ENCODE data around the gene CHN2. TPM values are rescaled to one million over a fixed set of nuclear protein-coding genes. Genes with fewer than 3 reads are reported as not detected.

CHN2 gene
- total RNA-seq, 1 experiment from 2014 or later: 2.1 TPM

DNA sequence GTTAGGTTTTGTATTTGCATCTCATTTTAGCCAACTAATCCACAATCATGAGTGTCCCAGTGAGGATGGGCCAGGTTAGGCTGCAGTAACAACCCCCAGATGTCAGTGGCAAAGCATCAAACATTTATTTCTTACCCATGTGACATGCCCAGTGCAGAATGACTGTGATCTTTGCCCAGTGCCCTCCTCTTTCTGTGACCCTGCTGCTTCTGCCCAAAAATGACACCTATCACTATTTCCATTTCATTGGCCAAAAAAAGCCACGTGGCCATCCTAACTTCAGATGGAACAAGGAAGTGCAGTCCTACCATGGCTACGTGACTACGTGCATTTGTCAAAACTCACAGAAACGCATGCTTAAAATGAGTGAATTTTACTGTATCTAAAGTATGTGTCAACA, 259.9 kb downstream of the CHN2 start:
- TF ChIP-seq, protein P1, sequence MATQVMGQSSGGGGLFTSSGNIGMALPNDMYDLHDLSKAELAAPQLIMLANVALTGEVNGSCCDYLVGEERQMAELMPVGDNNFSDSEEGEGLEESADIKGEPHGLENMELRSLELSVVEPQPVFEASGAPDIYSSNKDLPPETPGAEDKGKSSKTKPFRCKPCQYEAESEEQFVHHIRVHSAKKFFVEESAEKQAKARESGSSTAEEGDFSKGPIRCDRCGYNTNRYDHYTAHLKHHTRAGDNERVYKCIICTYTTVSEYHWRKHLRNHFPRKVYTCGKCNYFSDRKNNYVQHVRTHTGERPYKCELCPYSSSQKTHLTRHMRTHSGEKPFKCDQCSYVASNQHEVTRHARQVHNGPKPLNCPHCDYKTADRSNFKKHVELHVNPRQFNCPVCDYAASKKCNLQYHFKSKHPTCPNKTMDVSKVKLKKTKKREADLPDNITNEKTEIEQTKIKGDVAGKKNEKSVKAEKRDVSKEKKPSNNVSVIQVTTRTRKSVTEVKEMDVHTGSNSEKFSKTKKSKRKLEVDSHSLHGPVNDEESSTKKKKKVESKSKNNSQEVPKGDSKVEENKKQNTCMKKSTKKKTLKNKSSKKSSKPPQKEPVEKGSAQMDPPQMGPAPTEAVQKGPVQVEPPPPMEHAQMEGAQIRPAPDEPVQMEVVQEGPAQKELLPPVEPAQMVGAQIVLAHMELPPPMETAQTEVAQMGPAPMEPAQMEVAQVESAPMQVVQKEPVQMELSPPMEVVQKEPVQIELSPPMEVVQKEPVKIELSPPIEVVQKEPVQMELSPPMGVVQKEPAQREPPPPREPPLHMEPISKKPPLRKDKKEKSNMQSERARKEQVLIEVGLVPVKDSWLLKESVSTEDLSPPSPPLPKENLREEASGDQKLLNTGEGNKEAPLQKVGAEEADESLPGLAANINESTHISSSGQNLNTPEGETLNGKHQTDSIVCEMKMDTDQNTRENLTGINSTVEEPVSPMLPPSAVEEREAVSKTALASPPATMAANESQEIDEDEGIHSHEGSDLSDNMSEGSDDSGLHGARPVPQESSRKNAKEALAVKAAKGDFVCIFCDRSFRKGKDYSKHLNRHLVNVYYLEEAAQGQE (IDR thresholded peaks at IDR 0.05; ENCODE audit: low read depth): no peak
- TF ChIP-seq ZFX (IDR thresholded peaks at IDR 0.05): no peak
- Histone ChIP-seq H4K20me1 (ENCODE audit: insufficient read depth) (no peaks in the 10 kb centered on the region), H3K9me3 (ENCODE audit: control insufficient read depth in 1 of 2, insufficient read depth in 1 of 2, low read depth in 1 of 2, low read length in 2 of 2) (no peaks in the 10 kb centered on the region), H3K4me3 (replicated peaks in 1 of 2; ENCODE audit: low read depth in 1 of 2, low read length in 2 of 2) (no peak overlapping the region), H3K27ac (ENCODE audit: low read depth, low read length) (no peak overlapping the region), H3K4me2 (ENCODE audit: low read length) (no peak overlapping the region), H3K79me2 (ENCODE audit: insufficient read depth, low read length) (no peaks in the 10 kb centered on the region), H3K9me2 (ENCODE audit: insufficient read depth) (no peaks in the 10 kb centered on the region), H3K9ac (ENCODE audit: low read length) (no peak overlapping the region), H3K27me3 (ENCODE audit: insufficient read depth, low read length) (no peaks in the 10 kb centered on the region), H3K4me1 (ENCODE audit: control insufficient read depth in 1 of 2, insufficient read depth in 2 of 2, low read length in 2 of 2) (no peaks in the 10 kb centered on the region), H2AFZ (ENCODE audit: low read depth, low read length, poor library complexity, severe bottlenecking) (no peak overlapping the region), H3K36me3 (ENCODE audit: control insufficient read depth in 1 of 2, insufficient read depth in 2 of 2, low read length in 2 of 2) (no peaks in the 10 kb centered on the region)
- intact Hi-C loops (cut with micrococcal nuclease): no loop called here
- no peak for DNase-seq (ENCODE audit: low read depth, low spot score)
- ChIA-PET CTCF (no interaction called here), RAD21 (ENCODE audit: low non-redundant PET in 1 of 2, low total read pairs in 2 of 2, uncharacterized antibody in 2 of 2, unreplicated experiment in 2 of 2) (no interaction called here), POLR2A (no interaction called here)
- no peak for ATAC-seq
- no TSS peak for BruUV-seq (replicated peaks)

DNA sequence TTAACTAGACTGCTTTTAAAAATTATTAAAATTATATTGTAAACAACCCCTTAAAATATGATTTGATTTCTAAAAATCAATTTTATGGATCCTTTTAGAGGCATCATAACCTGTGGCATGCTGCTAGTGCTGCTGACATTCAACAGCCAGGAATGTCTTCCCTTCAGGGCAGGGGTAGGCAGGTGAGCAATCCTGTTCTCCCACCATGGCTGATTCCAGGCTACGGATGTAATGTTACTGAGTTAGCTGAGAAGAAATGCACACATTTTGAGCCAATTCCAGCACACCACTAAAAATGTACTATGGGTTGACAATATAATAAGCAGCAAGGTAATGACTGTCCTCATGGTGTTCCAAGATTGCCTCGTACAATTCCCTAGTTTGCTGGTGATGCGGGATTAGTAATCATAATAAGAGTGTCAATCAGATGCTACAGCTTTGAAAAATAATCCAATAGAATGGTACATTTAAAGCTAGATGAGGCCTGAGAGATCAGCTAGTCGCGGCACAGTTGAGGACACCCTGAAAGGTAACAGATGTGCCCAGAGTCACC, 260.4 kb downstream of the CHN2 start:
- Histone ChIP-seq H3K27me3 (ENCODE audit: insufficient read depth, low read length) (no peaks in the 10 kb centered on the region), H3K4me2 (ENCODE audit: low read length) (no peak overlapping the region), H3K9me3 (ENCODE audit: control insufficient read depth in 1 of 2, insufficient read depth in 1 of 2, low read depth in 1 of 2, low read length in 2 of 2) (no peaks in the 10 kb centered on the region), H3K4me3 (replicated peaks in 1 of 2; ENCODE audit: low read depth in 1 of 2, low read length in 2 of 2) (no peak overlapping the region), H3K36me3 (ENCODE audit: control insufficient read depth in 1 of 2, insufficient read depth in 2 of 2, low read length in 2 of 2) (no peaks in the 10 kb centered on the region), H3K9ac (ENCODE audit: low read length) (no peak overlapping the region), H3K27ac (ENCODE audit: low read depth, low read length) (no peak overlapping the region), H2AFZ (ENCODE audit: low read depth, low read length, poor library complexity, severe bottlenecking) (no peak overlapping the region), H4K20me1 (ENCODE audit: insufficient read depth) (no peaks in the 10 kb centered on the region), H3K9me2 (ENCODE audit: insufficient read depth) (no peaks in the 10 kb centered on the region), H3K4me1 (ENCODE audit: control insufficient read depth in 1 of 2, insufficient read depth in 2 of 2, low read length in 2 of 2) (no peaks in the 10 kb centered on the region), H3K79me2 (ENCODE audit: insufficient read depth, low read length) (no peaks in the 10 kb centered on the region)
- RAD21 ChIA-PET (ENCODE audit: low non-redundant PET in 1 of 2, low total read pairs in 2 of 2, uncharacterized antibody in 2 of 2, unreplicated experiment in 2 of 2): no interaction called here
- CTCF ChIA-PET: no interaction called here
- no peak for TF ChIP-seq EZH2phosphoT487 (IDR thresholded peaks at IDR 0.05; ENCODE audit: borderline replicate concordance)
- TF ChIP-seq, protein P2, sequence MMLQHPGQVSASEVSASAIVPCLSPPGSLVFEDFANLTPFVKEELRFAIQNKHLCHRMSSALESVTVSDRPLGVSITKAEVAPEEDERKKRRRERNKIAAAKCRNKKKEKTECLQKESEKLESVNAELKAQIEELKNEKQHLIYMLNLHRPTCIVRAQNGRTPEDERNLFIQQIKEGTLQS (IDR thresholded peaks at IDR 0.05): no peak
- BruUV-seq (replicated peaks): no TSS peak
- intact Hi-C loops (cut with micrococcal nuclease): no loop called here
- ATAC-seq (no peak), DNase-seq (ENCODE audit: low read depth, low spot score) (no peak)
- POLR2A ChIA-PET: no interaction called here

Data from HCT116 (cell line).